T follicular helper cell (primary cell): ENCODE measurements around the gene NLGN1.

ENCODE experiments used
- DNase-seq: peaks from one replicate; pipeline ENCODE4 v3.0.0-alpha.2; 2020; ENCODE audit warnings: low read depth

The NLGN1 gene

DNA sequence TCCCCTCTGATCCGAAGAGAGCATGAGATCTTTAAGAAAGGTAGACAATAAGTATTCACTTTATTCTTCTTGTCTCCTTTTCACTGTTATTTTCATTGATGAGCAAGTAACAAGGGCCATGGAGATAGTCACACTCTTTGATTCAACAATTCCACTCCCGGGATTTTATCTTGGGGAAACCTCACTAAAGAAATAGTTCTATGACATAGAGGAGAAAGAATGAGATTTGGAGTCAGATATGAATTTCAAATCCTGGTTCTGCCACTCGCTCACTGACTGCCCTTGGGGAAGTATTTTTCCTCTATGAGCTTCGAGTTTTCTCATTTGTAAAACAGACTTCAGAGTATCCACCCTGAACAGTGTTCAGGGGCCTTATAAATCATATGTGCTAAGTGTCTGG is 514.6 kb downstream of the NLGN1 start:
- no peak for DNase-seq

DNA sequence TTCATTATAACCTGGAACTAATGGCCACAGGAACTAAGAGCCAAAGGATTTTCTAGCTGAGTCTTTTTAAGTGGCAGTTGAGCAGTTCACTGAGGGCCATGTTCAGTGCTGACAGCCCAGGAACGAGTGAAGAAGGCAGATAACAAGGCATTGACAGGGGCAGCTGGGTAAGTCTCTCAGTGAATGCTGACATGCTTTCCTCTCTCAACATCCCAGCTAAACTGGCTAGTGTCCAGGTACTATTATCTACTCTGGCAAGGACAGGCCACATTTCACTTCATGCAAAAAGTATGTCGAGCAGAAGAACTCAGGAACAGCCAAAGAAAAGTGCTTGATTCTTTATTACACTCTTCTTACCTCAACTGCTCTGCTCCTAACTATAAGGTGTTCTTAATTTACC is 515.9 kb downstream of the NLGN1 start:
- no peak for DNase-seq

DNA sequence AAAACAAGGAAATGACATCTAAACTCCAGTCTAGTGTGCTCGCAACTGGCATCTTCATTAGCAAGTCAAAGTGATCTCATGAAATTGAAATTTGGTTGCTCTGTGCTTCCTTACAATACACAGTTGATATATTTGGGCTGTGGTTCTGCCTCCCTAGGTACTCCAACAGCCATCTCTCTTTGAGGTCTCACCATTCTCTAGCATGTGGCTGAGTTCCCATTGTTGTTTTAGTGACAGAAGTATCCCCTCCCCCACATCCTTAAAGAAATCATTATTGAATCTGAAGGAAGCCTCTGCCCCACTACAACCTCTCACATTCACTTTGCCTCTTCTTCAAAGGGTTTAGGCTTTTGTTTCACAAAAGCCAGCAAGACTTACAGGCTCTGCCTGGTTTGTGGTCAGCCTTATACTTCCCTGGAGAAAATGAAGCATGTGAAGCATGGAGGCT is 516.5 kb downstream of the NLGN1 start:
- no peak for DNase-seq

DNA sequence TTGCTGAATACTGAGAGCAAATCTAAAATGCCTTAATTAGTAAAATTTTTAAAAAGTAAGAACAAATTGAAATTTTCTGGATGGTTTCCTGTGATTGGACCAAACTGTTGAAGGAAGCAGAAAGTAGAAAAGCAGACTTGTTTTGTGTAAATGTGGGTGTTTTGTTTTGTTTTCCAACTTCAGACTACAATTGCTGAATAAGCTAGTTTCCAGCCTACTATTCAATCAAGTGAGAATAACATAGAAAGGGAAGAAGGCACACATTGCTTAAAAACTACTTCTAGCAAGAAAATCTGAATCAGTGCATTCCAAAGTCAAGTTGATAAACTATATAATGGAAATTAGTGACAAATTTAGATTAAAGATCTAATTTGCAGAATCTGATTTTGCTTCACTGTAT is 519.3 kb downstream of the NLGN1 start:
- DNase-seq, result no peak

DNA sequence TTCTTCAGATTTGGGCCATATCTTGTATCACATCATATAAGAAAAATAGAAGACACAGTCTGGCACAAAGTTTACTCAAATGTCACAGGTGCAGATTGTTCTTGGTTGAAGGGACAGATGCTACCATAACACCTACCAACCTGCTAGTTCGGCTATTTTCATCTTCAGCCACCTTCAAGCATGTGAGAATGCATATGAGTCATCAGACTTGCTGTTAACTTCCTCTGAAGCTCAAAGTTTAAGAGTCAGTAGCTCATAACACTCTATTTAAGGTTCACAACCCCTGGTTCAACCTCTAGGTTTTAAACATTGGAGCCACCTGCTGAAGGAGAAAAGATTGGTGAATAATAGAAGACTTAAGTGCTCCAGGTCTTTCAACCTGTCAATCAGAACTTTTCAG is 522.8 kb downstream of the NLGN1 start:
- no peak for DNase-seq

DNA sequence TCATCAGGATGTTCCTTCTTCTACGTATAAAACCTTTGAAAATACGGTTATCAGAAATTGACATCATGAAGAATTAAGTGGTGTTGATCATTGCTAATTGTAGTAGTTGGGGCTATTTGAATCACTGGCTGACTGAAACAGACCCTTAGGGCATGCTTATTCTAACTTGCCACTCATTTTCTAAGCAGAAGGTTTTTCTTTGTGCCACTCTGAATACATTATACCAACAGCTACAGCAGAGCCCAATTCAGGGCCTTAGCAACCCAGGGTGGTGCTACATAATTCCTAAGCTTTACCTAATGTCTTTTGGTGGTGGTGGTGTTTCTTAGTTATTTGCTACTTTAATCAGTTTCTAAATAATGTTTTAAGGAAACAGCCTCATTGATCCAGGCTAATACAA is 524.2 kb downstream of the NLGN1 start:
- no peak for DNase-seq

DNA sequence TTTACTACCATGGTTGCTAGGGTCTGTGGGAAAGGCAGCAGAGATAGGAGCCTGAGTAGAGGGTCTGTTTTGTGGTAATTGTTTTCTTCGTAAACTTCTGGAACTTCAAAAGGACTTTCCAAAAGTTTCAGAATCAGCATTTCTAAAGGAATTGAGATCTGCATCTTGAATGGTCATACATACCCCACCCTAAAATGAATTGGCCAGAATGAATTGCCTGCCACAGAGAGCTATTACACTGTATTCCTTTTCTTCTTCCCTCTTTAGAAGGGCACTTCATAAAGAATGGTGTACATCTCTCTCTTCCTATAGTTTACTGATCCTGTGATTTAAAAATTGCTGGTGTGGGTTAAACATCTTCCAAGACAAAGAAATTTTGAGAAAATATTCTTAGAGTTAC is 525.7 kb downstream of the NLGN1 start:
- DNase-seq, result no peak

DNA sequence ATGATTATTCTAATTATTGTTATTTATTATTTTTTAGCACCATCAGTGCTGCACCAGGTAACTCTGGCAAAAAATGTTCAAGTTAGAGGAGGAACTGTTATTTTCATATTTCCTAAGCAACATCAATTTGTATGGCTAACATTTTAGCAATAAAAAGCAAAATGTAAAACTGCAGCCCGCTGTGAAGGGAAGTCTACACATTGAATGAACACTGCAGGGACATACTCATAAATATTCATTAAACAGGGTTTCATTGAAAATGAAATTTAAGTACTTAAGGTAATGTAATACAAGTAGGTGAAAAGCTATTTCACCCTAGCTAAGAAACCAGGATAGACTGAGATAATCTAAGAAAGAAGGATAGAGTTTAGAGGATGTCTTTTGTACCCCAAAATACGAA is 532.7 kb downstream of the NLGN1 start:
- DNase-seq, result no peak

DNA sequence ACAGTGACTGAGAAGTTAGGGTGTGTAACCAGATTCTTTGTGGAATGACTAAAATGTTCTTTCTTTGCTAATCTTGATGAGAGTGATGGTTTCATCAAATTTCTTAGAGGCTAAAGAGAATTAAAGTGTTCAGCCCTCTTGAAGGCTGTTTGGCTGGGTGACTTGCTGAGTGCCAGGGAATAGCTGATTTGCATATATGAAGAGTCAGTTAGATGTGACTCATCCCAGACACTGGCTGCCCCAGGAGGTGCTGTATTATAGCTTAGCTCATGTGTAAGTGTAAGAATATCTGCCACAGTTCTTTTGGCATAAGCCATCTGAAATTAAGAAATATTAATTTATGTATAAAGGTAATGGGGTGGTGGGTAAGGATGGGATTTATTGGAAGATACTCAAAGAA is 535.1 kb downstream of the NLGN1 start:
- no peak for DNase-seq

DNA sequence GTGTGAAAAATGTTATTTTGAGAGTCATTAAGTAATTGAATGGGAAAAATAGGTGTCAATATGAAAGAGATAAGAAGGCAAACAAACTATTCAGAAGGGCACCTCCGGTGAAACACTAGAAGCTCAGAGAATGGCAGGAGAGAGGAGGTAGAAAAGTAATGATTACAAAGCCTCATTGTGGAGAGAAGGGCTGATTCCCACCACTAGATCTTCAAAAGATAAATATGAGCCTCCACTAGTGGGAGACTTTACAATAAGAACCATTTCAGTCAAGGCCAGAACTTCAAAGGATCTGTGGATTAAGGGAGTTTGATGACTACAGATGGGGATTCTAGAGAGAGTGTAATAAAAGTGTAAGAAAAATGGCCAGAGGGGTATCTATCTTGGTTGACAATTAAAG is 535.6 kb downstream of the NLGN1 start:
- no peak for DNase-seq

DNA sequence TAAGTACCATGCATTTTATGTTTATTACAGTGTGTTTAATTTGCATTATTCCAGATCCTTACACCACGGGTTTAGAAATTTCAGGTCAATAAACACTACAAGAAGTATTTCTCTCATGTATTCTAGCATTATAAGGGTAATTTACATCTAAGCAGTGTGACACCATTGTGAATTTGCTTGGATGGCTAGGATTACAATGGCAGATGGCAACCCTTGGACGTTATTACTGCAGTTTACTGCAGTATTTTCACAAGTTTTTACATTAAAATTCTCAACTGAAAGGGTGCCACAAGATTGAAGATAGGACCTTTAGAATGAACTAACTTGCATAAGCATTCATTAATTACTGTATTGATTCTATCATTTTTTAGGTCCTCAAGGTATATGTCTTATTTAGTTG is 538.8 kb downstream of the NLGN1 start:
- DNase-seq, result no peak

DNA sequence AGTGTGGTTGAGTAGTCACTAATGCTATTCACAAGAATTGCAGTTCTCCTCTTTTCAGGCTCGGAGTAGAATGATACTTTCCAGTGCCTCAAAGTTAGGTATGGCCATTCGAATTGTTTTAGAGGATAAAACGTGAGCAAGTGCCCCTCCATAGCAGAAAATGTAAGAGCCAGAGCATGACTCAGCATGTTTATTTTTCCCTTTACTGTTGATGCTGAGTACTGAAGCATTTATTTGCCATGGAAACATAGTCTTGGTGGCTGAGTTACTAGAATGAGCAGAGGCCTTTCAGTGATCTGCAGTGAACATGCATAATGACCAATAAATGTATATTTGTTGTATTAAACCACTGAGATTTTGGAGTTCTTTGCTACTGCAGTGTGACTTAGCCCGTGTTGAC is 540.6 kb downstream of the NLGN1 start:
- DNase-seq, result no peak

DNA sequence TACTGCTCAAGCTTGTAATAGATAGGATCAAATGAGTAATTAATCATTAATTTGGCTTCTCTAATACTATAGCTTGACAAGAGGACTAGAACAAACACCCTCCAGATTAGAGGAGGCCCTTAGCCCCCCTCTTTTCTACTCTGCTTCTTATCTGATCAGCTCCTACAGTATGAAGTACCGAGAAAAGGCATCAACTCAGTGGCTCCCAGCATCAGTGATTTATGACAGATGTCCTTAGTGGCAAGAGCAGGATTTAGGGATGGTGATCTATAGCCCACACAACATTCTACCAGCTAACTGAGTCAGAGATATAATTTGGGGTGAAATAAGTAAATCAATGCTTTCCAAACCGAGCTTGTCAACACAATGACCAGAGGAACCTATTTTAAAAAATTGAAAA is 541.1 kb downstream of the NLGN1 start:
- DNase-seq, result no peak

DNA sequence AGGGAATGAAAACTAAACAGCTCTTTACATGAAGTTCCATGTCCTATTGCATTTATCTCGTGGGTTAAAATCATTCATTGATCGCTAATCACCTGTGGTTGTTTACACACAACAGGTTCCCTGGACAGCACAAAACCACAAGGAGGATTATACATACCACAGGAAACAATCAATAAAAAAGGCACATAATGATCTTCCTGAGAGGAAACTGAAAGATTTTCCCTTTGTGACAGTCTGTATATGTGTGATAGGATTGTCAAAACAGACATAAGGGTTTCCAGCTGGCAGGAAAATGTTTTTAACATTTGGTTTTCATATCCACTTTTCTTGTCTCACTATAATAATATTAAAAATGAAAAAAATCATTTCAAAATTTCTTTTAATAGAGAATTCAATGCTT is 541.8 kb downstream of the NLGN1 start:
- DNase-seq, result no peak

DNA sequence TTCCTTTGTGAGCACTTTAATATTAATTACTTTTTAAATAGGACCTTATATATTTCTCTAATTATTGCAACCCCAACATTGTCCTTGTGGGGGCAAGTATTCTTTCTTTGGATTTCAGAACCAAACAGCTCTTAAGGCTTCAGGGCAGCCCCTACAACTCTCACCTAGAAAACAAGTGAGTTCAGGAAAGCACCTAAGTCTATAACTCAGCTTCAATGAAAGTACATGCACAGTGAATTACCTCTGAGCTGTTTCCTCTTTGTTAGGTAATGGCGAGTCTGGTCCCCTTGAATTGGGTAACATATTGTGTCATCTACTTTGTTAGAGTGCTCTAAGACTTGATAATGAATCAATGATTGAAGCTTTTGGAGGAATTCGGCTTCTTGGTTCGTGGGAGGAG is 545.7 kb downstream of the NLGN1 start:
- no peak for DNase-seq

DNA sequence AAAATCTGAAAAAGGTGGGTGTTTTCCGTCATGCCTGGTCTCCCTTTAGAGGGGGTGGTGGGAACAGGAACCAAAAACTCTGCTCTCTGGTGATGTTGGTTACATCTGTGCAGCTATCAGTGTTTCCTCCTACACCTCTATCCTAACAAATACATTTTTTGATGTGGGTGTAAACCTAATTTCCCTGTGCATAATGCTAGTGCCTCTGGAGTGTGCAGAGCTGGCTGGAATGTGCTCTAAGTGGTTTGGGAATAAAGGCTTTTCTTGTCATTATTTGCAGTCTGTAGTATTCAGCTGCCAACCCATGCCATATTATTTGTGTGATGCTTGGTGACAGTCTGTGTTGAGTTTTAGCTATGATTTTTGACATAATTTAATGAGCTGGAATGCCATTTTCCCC is 547.6 kb downstream of the NLGN1 start:
- no peak for DNase-seq

DNA sequence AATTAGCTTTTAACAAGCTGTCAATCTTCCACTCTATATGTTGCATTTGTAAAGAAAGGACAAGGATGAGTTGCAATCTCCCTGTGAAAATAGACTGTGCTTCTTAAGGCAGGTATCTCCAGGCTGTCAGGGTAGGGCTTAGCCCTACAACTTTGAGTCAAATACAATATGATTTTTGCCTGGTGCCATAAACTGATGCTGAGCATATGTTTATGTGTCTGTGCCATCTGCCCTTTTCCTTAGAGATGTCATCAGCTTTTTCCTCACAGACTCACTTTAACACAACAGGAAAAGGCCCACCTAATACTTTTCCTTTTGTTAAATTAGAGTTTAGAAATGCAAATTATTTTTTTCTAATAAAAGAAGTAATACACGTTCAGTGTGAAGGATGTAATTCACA is 548.3 kb downstream of the NLGN1 start:
- DNase-seq, result no peak

DNA sequence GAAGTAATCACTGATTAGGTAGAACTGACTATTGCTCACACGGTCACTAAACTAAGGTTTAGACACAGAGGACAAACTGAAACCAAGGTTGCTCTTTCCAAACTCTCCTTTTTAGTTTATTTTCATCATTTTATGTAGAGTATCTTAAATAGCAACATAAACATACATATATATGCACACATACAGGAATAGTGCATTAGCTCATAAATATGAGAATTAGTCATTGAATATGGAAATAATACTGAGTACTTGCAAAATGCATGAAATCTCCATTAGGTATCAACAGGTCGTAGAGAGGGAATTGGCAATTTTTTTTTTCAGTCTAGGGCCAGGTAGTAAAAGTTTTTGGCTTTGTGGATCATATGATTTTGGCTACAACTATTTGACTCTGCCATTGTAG is 557.1 kb downstream of the NLGN1 start:
- no peak for DNase-seq

DNA sequence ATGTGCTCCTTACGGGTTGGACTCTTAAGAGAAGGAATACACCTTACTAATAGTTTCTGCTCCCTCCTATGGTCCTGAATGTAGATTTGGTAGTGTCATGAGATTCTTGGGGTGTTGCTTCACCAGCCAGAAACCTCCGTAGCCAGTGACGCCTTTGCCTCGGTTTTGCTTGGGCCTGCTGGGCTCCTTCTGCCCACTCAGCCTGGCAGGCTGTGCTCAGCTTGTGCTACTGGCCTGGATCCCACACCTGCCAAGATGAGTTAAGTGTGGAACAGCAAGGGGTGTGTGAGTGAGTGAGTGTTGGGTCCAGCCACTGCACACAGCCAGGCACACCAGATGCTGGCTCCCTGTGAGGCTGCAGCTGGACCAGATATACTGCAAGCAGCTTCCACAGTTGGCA is 560.1 kb downstream of the NLGN1 start:
- no peak for DNase-seq

DNA sequence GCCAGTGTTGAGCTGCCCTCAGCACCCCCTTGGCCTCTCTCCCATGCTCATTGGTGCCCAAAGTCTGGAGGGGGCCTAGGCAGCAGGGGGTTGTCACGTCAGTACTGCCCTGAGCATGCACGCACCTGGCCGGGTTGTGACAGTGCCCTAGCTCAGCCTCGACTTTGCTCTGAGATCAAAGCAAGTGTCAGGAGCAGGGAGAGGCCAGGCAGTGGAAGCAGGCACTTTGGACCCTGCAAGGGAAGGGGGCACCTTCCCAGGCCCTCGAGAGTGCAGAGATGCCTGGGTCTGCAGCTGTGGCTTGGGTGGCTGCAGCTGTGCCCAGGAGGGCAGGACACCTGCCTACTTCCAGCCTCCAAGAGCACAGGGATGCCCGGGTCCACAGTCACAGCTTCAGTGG is 561.3 kb downstream of the NLGN1 start:
- no peak for DNase-seq

DNA sequence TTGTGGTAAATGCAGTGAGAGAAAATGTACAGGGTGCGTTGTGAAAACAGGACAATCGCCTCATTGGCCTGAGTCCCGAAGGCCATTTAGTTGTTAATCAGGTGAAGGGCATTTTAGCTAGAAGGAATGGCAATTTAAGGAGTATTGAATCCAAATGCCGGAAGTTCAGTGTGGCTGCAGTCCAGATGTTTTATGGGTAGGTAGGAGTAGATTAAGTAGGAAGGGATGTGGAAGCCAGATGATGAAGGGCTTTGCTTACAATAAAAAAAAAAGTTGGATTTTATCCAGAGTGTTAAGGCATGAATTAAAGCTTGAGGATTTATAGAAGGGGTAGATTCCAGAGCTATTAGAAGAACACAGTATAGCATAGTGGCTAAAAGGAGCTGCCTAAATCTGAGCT is 572.7 kb downstream of the NLGN1 start:
- DNase-seq, result no peak

DNA sequence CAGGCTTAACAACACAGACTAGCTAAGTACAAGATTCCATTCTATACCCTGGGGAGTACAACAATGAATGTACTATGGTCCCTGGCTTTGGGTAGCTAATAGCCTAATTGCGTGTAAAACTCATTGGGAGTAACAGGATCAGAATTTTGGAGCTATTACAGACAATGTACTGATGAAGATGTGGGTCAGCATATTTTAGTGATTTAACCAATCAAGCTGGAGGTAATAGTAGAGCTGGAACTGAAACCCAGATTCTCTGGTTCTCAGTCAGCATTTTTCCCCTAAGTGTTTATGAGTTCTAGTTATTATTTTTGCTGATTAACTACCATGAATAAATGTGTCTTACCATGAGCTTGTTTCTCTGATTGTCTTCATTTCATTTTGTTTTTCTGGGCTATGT is 578.7 kb downstream of the NLGN1 start:
- no peak for DNase-seq

DNA sequence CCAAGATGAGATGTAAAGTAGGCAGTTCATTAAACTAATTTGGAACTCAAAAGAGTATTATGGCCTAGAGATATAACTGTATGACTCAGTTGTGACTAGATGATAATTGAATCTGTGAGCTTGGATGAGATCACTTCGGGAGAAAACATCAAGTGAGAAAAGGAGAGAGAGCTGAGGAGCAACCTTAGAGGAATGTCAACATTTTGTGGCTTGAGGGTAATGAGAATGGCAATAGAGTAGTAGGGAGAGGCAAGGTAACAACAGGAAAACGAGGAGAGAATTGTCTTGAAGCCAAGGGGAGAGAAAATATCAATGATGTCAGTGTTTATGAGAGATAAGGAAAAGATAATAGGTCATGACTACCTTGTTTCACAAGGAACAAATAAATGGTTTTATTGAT is 580.2 kb downstream of the NLGN1 start:
- DNase-seq, result no peak

DNA sequence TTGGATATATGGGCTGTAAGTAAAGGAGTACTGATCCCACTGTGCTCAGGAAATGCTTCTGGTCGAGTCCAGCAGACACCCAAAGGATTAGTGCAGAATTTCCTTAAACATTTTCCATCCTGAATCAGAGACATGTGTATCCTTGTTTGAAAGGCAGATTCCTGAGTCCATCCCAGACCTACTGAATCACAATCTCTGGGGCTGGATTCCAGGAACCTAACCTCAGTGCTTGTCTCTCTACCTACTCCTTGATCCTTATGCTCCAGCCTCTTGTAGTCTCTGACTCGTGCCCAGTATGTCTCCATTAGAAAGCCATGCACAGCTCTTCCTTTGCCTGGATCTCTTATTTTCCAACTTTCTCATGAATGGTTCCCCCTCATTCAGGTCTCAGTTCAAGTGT is 585.8 kb downstream of the NLGN1 start:
- no peak for DNase-seq

DNA sequence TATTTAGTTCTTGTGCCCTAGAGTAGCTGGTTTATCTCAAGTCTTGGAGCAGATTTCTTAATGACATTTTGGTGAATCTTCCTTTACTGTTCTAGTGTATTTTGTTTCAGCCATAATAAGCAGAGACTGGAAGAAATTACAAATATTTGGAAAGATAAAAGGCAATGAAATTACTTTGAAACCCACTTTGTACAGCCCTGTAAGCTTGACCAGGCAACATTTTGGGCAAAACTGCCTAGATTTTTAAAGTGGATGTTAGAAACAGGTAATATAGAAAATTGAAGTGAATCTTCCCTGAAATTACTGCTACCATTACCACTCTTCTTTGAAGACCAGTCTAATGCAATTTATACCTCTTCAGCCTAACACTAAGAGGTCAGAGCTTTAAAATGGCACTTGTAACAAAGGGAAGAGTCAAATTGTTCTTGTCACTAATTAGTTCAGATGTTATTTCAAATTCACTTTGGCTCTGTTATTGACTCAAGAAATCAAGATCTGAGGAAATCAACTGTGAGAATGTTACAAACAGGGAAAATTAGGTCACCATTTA is 589.4 kb downstream of the NLGN1 start:
- DNase-seq, result no peak
